ENCODE results near the gene AP3D1. TPM values are rescaled to one million over a fixed set of nuclear protein-coding genes. Genes with fewer than 3 reads are reported as not detected.
A peak's percentile ranks its signal among the peaks of the same experiment; 100 is the strongest.

Gene AP3D1
- total and polyA plus RNA-seq, 12 donors: 63.9 to 168 (median 81.9) TPM

- 13 to 20% methylated on average over 27 of the region's 27 CpGs for WGBS, 2 donors
- H3K27ac ChIP-seq: peak overlapping the region in 9 of 10 donors; percentile 23 to 94 (median 92)
- no peaks in the 10 kb centered on the region for H3K27me3 ChIP-seq
- no peak for ATAC-seq
- peaks cover 0 to 7% (median 0%) of the 10 kb centered on the region in 9 donors for H3K36me3 ChIP-seq
- H3K4me3 ChIP-seq: peak overlapping the region in 2 of 10 donors; percentile 4 to 15
- TF ChIP-seq CTCF (IDR thresholded peaks at IDR 0.05): peak in 5 of 9 donors; percentile 13 to 46 (median 41)
- peaks cover 50 to 94% (median 69%) of the 10 kb centered on the region in 9 donors for H3K4me1 ChIP-seq
- peak; percentile 58 to 68 for DNase-seq
- H3K9me3 ChIP-seq: no peaks in the 10 kb centered on the region
- intact Hi-C loops (cut with DNase I): loop anchor here in 1 of 10 donors (10.0 kb wide), 1 partner anchor 53 kb away; no protein-coding TSS in a partner anchor
Observed at GRCh38 chr19:2171349-2172145, 20.2 kb upstream of the AP3D1 start.

- H3K27ac ChIP-seq: peak overlapping the region in 9 of 10 donors; percentile 23 to 94 (median 92)
- 71 to 77% methylated on average over 5 of the region's 5 CpGs for WGBS, 2 donors
- H3K9me3 ChIP-seq: no peaks in the 10 kb centered on the region
- no peaks in the 10 kb centered on the region for H3K27me3 ChIP-seq
- intact Hi-C loops (cut with DNase I): loop anchor here in 1 of 10 donors (10.0 kb wide), 1 partner anchor 54 kb away; no protein-coding TSS in a partner anchor
- ATAC-seq (no peak), DNase-seq (no peak)
- peaks cover 52 to 94% (median 70%) of the 10 kb centered on the region in 9 donors for H3K4me1 ChIP-seq
- no peak for TF ChIP-seq CTCF (IDR thresholded peaks at IDR 0.05)
- H3K4me3 ChIP-seq: no peak overlapping the region
- peaks cover 0 to 7% (median 0%) of the 10 kb centered on the region in 9 donors for H3K36me3 ChIP-seq
Observed at GRCh38 chr19:2170987-2171348, 19.6 kb upstream of the AP3D1 start.

- H3K27me3 ChIP-seq: no peaks in the 10 kb centered on the region
- 63 to 65% methylated on average over 12 of the region's 12 CpGs for WGBS, 2 donors
- H3K27ac ChIP-seq: peak overlapping the region in 8 of 10 donors; percentile 87 to 95 (median 94)
- no peak for DNase-seq
- no peak overlapping the region for H3K4me3 ChIP-seq
- no peak for ATAC-seq
- peaks cover 59 to 94% (median 78%) of the 10 kb centered on the region in 9 donors for H3K4me1 ChIP-seq
- no peaks in the 10 kb centered on the region for H3K9me3 ChIP-seq
- intact Hi-C loops (cut with DNase I): loop anchor here in 1 of 10 donors (10.0 kb wide), 1 partner anchor 55 kb away; no protein-coding TSS in a partner anchor
- H3K36me3 ChIP-seq: peaks cover 0 to 7% (median 0%) of the 10 kb centered on the region in 9 donors
- TF ChIP-seq CTCF (IDR thresholded peaks at IDR 0.05): no peak
Observed at GRCh38 chr19:2170219-2170618, 18.9 kb upstream of the AP3D1 start.

- Histone ChIP-seq H3K9me3 (no peaks in the 10 kb centered on the region), H3K4me1 (peaks cover 59 to 93% (median 86%) of the 10 kb centered on the region in 9 donors), H3K27ac (peak overlapping the region; percentile 80 to 95 (median 92)), H3K27me3 (no peaks in the 10 kb centered on the region), H3K36me3 (peaks cover 0 to 7% (median 0%) of the 10 kb centered on the region in 9 donors), H3K4me3 (peak overlapping the region in 6 of 10 donors; percentile 22 to 35 (median 26))
- TF ChIP-seq CTCF (IDR thresholded peaks at IDR 0.05): peak in 1 of 9 donors; percentile 39
- ATAC-seq (peak; percentile 83 to 95 (median 92)), DNase-seq (peak; percentile 94 to 96)
- WGBS, 2 donors: 6 to 8% methylated on average over 24 of the region's 24 CpGs
- intact Hi-C loops (cut with DNase I): loop anchor here in 4 of 10 donors (5.0 to 10.0 kb wide), 2 partner anchors 68 to 446 kb away; partner anchors contain the start of genes PLEKHJ1 (in 3 of the 4) and SF3A2 (in 3 of the 4)
Observed at GRCh38 chr19:2168619-2169424, 17.5 kb upstream of the AP3D1 start.

Measured in heart right ventricle (tissue), 16 donors.